WTC11 (cell line): ENCODE data around the gene GLYR1. TPM values are rescaled to one million over a fixed set of nuclear protein-coding genes. Genes with fewer than 3 reads are reported as not detected.

Experiments used
- AFF4 ChIP-seq: sonication (generic); formaldehyde crosslinking; IDR thresholded peaks from 2 replicates; pipeline ENCODE4 v1.8.1; 2023; ENCODE audit warnings: mild to moderate bottlenecking, missing genetic modification reagents, borderline replicate concordance
- ATF1 ChIP-seq: sonication (generic); formaldehyde crosslinking; IDR thresholded peaks from 2 replicates; pipeline ENCODE4 v1.8.1; 2023; ENCODE audit warnings: mild to moderate bottlenecking, moderate library complexity, missing genetic modification reagents
- CREB1 ChIP-seq: sonication (generic); formaldehyde crosslinking; IDR thresholded peaks from 2 replicates; pipeline ENCODE4 v1.8.0; 2023; ENCODE audit warnings: mild to moderate bottlenecking, missing genetic modification reagents
- CTCF ChIP-seq: fragments of 200-600 bp; IDR thresholded peaks from 2 replicates; pipeline ENCODE4 v1.8.0; 2022; ENCODE audit warnings: antibody characterized with exemption
- E2F1 ChIP-seq: sonication (generic); formaldehyde crosslinking; IDR thresholded peaks from 2 replicates; pipeline ENCODE4 v1.8.0; 2022; ENCODE audit warnings: mild to moderate bottlenecking, missing genetic modification reagents
- FOXP1 ChIP-seq: sonication (generic); formaldehyde crosslinking; IDR thresholded peaks from 2 replicates; pipeline ENCODE4 v1.8.0; 2022; ENCODE audit warnings: missing genetic modification reagents, mild to moderate bottlenecking, moderate library complexity, borderline replicate concordance
- JAZF1 ChIP-seq: fragments of 250-450 bp; sonication (Bioruptor Pico); IDR thresholded peaks from 2 replicates; pipeline ENCODE4 v1.9.0; 2021; ENCODE audit warnings: moderate library complexity, mild to moderate bottlenecking, inconsistent platforms
- MYBL2 ChIP-seq: sonication (generic); formaldehyde crosslinking; IDR thresholded peaks from 2 replicates; pipeline ENCODE4 v1.8.1; 2023; ENCODE audit warnings: mild to moderate bottlenecking, moderate library complexity, missing genetic modification reagents
- NR1H2 ChIP-seq: sonication (generic); formaldehyde crosslinking; IDR thresholded peaks from 2 replicates; pipeline ENCODE4 v1.9.0; 2021; ENCODE audit warnings: mild to moderate bottlenecking, moderate library complexity, missing genetic modification reagents
- PRRX2 ChIP-seq: fragments of 250-450 bp; sonication (Bioruptor Pico); IDR thresholded peaks from 2 replicates; pipeline ENCODE4 v1.8.0; 2021; ENCODE audit warnings: mild to moderate bottlenecking
- RORB ChIP-seq: fragments of 250-450 bp; sonication (Bioruptor Pico); IDR thresholded peaks from 2 replicates; pipeline ENCODE4 v1.9.0; 2021; ENCODE audit warnings: mild to moderate bottlenecking
- SP1 ChIP-seq: sonication (generic); formaldehyde crosslinking; conservative IDR thresholded peaks from 2 replicates; pipeline ENCODE4 v1.8.1; 2022; ENCODE audit warnings: missing genetic modification reagents
- TEAD4 ChIP-seq: sonication (generic); formaldehyde crosslinking; IDR thresholded peaks from 2 replicates; pipeline ENCODE4 v1.8.0; 2022; ENCODE audit warnings: mild to moderate bottlenecking, missing genetic modification reagents
- TP53 ChIP-seq: sonication (generic); formaldehyde crosslinking; IDR thresholded peaks from 2 replicates; pipeline ENCODE4 v1.8.1; 2023; ENCODE audit warnings: mild to moderate bottlenecking, missing genetic modification reagents
- ZNF232 ChIP-seq: sonication (generic); formaldehyde crosslinking; IDR thresholded peaks from 2 replicates; pipeline ENCODE4 v1.8.0; 2022; ENCODE audit warnings: mild to moderate bottlenecking, missing genetic modification reagents
- ZNF423 ChIP-seq: fragments of 250-450 bp; sonication (Bioruptor Pico); IDR thresholded peaks from 2 replicates; pipeline ENCODE4 v2.1.2; 2022; ENCODE audit warnings: mild to moderate bottlenecking, moderate library complexity
- ZNF512 ChIP-seq: sonication (generic); formaldehyde crosslinking; IDR thresholded peaks from 2 replicates; pipeline ENCODE4 v1.8.1; 2022; ENCODE audit warnings: missing genetic modification reagents, borderline replicate concordance
- ZNF671 ChIP-seq: fragments of 250-450 bp; sonication (Bioruptor Pico); IDR thresholded peaks from 2 replicates; pipeline ENCODE4 v1.8.0; 2021; ENCODE audit warnings: mild to moderate bottlenecking
- total RNA-seq: library from RNA; stranded (reverse); gene quantifications from 3 replicates; pipeline ENCODE4 v1.2.3, GENCODE V29; 2021
- TF ChIP-seq, protein P1 (sequence below): fragments of 250-450 bp; sonication (Bioruptor Pico); IDR thresholded peaks from 2 replicates; pipeline ENCODE4 v1.9.0; 2021; ENCODE audit warnings: mild to moderate bottlenecking
- TF ChIP-seq, protein P2 (sequence below): sonication (generic); formaldehyde crosslinking; conservative IDR thresholded peaks from 2 replicates; pipeline ENCODE4 v1.8.1; 2022; ENCODE audit warnings: mild to moderate bottlenecking, missing genetic modification reagents
- TF ChIP-seq, protein P3 (sequence below): sonication (generic); formaldehyde crosslinking; IDR thresholded peaks from 2 replicates; pipeline ENCODE4 v1.8.0; 2023; ENCODE audit warnings: mild to moderate bottlenecking, missing genetic modification reagents
- TF ChIP-seq, protein P4 (sequence below): sonication (generic); formaldehyde crosslinking; IDR thresholded peaks from 2 replicates; pipeline ENCODE4 v1.8.1; 2022; ENCODE audit warnings: mild to moderate bottlenecking, moderate library complexity, missing genetic modification reagents
- TF ChIP-seq, protein P5 (sequence below): sonication (generic); formaldehyde crosslinking; IDR thresholded peaks from 2 replicates; pipeline ENCODE4 v1.8.0; 2022; ENCODE audit warnings: mild to moderate bottlenecking, missing genetic modification reagents

GLYR1 gene
- total RNA-seq, 1 experiment from 2014 or later = 103 TPM

DNA sequence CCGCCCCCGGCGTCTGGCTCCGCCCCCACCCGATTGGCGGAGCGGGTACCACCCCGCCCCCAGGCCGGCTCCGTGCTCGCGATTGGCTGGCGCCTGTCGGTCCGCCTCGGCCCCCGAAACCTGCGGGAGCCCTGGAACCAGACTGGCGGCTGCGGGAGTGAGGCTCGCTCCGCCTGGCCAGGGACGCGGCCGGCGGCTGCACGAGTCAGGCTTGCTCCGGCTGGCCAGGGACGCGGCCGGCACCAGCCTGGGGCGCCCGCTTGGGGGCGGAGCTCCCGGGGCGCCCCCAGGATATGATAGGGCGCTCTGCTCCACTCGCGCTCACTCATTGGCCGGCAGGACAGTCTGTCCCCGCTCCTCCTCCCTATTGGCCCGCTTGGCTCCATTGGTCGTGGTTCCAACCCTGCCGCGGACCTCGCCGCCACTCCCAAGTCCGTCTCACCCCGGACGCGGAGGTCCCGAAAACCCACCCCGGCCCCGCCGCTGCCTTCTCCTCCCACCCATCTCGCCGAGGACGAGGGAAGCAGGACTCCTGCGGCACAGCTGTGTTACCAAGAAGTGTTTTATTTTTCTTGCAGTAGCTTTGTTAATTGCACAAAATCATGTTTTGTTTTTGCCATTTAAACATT lies 44.3 kb downstream of the GLYR1 start (continued):
- TF ChIP-seq CTCF (no peak), ZNF232 (CRISPR knock-in tag) (no peak), SP1 (CRISPR knock-in tag) (peak; percentile 61; the same call in 1 of the 2 replicates), NR1H2 (no peak), TP53 (CRISPR knock-in tag) (peak; percentile 56; the same call in 1 of the 2 replicates), AFF4 (no peak), MYBL2 (CRISPR knock-in tag) (no peak), CREB1 (CRISPR knock-in tag) (no peak), ZNF512 (CRISPR knock-in tag) (no peak), TEAD4 (no peak), ZNF423 (CRISPR knock-in tag) (no peak), RORB (CRISPR knock-in tag) (no peak), PRRX2 (CRISPR knock-in tag) (no peak; the same call in 1 of the 2 replicates), E2F1 (CRISPR knock-in tag) (no peak), ATF1 (no peak), ZNF671 (CRISPR knock-in tag) (peak; percentile 74; the same call in 1 of the 2 replicates), FOXP1 (CRISPR knock-in tag) (0 out of 2 replicates have a peak, but pooled peaks have one; percentile 8), JAZF1 (CRISPR knock-in tag) (no peak)
- TF ChIP-seq, protein P1, sequence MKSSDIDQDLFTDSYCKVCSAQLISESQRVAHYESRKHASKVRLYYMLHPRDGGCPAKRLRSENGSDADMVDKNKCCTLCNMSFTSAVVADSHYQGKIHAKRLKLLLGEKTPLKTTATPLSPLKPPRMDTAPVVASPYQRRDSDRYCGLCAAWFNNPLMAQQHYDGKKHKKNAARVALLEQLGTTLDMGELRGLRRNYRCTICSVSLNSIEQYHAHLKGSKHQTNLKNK (CRISPR knock-in tag) = no peak
- TF ChIP-seq, protein P2, sequence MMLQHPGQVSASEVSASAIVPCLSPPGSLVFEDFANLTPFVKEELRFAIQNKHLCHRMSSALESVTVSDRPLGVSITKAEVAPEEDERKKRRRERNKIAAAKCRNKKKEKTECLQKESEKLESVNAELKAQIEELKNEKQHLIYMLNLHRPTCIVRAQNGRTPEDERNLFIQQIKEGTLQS (CRISPR knock-in tag) = no peak
- TF ChIP-seq, protein P3, sequence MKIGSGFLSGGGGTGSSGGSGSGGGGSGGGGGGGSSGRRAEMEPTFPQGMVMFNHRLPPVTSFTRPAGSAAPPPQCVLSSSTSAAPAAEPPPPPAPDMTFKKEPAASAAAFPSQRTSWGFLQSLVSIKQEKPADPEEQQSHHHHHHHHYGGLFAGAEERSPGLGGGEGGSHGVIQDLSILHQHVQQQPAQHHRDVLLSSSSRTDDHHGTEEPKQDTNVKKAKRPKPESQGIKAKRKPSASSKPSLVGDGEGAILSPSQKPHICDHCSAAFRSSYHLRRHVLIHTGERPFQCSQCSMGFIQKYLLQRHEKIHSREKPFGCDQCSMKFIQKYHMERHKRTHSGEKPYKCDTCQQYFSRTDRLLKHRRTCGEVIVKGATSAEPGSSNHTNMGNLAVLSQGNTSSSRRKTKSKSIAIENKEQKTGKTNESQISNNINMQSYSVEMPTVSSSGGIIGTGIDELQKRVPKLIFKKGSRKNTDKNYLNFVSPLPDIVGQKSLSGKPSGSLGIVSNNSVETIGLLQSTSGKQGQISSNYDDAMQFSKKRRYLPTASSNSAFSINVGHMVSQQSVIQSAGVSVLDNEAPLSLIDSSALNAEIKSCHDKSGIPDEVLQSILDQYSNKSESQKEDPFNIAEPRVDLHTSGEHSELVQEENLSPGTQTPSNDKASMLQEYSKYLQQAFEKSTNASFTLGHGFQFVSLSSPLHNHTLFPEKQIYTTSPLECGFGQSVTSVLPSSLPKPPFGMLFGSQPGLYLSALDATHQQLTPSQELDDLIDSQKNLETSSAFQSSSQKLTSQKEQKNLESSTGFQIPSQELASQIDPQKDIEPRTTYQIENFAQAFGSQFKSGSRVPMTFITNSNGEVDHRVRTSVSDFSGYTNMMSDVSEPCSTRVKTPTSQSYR = no peak
- TF ChIP-seq, protein P4, sequence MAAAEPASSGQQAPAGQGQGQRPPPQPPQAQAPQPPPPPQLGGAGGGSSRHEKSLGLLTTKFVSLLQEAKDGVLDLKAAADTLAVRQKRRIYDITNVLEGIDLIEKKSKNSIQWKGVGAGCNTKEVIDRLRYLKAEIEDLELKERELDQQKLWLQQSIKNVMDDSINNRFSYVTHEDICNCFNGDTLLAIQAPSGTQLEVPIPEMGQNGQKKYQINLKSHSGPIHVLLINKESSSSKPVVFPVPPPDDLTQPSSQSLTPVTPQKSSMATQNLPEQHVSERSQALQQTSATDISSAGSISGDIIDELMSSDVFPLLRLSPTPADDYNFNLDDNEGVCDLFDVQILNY = no peak
- TF ChIP-seq, protein P5, sequence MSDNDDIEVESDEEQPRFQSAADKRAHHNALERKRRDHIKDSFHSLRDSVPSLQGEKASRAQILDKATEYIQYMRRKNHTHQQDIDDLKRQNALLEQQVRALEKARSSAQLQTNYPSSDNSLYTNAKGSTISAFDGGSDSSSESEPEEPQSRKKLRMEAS (CRISPR knock-in tag) = no peak
